ENCODE results near the gene RHOG.

Gene RHOG

DNA sequence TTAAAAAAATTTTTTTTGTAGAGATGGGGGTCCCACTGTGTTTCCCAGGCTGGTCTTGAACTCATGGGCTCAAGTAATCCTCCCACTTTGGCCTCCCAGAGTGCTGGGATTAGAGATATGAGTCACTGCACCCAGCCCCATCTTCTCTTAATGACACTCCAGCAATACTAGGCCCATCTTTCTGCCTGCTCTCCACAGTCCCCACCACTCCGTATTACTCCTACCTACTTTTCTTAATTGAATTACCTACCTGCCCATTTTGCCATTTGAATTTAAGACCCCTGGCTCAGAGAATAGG, 12.7 kb upstream of the RHOG start:
- Histone ChIP-seq H3K27me3 (no peaks in the 10 kb centered on the region), H3K4me1 (no peaks in the 10 kb centered on the region), H3K36me3 (no peaks in the 10 kb centered on the region), H3K4me3 (ENCODE audit: low read depth, low read length) (no peak overlapping the region), H3K9me3 (no peaks in the 10 kb centered on the region)
- TF ChIP-seq, protein P1, sequence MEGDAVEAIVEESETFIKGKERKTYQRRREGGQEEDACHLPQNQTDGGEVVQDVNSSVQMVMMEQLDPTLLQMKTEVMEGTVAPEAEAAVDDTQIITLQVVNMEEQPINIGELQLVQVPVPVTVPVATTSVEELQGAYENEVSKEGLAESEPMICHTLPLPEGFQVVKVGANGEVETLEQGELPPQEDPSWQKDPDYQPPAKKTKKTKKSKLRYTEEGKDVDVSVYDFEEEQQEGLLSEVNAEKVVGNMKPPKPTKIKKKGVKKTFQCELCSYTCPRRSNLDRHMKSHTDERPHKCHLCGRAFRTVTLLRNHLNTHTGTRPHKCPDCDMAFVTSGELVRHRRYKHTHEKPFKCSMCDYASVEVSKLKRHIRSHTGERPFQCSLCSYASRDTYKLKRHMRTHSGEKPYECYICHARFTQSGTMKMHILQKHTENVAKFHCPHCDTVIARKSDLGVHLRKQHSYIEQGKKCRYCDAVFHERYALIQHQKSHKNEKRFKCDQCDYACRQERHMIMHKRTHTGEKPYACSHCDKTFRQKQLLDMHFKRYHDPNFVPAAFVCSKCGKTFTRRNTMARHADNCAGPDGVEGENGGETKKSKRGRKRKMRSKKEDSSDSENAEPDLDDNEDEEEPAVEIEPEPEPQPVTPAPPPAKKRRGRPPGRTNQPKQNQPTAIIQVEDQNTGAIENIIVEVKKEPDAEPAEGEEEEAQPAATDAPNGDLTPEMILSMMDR (IDR thresholded peaks at IDR 0.05; ENCODE audit: low read depth, low read length): no peak
- DNase-seq: no peak

DNA sequence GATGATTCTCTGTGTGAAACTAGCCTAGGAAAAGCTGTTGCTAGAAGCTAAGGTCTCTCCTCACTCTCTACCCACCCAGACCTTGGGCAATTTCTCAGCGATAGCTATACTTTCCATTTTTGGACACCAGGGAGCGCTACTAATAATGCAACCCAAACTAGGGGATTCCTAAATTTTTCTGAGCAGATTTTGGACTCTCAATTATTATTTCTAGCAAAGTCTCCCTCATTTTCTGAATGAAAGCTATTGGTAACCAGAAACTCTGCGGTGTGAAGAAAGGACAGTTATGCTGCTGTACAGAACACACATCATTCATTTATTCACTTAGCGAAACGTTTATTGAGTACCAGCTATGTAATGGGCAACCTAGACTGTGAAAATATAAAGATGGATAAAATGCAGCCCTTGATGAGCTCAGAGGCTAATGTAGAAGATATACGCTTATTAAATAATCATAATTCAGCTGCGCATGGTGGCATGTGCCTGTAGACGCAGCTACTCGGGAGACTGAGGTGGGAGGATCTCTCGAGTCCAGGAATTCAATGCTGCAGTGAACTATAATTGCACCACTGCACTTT, 8.6 kb upstream of the RHOG start:
- peak; percentile 17 for DNase-seq
- TF ChIP-seq, protein P1 (IDR thresholded peaks at IDR 0.05; ENCODE audit: low read depth, low read length): peak; percentile 69

DNA sequence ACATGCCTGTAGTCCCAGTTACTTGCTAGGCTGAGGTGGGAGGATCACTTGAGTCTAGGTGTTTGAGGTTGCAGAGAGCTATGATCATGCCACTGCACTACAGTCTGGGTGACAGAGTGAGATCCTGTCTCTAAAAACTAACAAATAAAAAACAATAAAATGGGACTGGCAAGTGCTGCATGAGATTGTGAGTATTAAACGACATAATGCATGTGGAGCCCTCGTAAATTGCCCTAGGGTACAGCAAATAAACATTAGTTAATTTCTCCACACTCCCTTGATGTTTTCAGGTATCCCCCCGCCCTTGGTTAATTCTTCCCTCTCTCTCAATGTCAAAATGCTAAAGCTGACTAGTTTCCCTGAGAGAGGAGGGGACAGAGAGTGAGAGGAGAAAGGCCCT, 4.9 kb upstream of the RHOG start:
- TF ChIP-seq, protein P1 (IDR thresholded peaks at IDR 0.05; ENCODE audit: low read depth, low read length): no peak
- Histone ChIP-seq H3K36me3 (no peaks in the 10 kb centered on the region), H3K9me3 (no peaks in the 10 kb centered on the region), H3K4me1 (no peaks in the 10 kb centered on the region), H3K27me3 (no peaks in the 10 kb centered on the region), H3K4me3 (ENCODE audit: low read depth, low read length) (no peak overlapping the region)
- no peak for DNase-seq

More for the DNA sequence above, 8.6 kb upstream of the RHOG start:
- no peaks in the 10 kb centered on the region for H3K36me3 ChIP-seq
- H3K4me3 ChIP-seq (ENCODE audit: low read depth, low read length): no peak overlapping the region
- H3K27me3 ChIP-seq: no peaks in the 10 kb centered on the region
- no peaks in the 10 kb centered on the region for H3K9me3 ChIP-seq
- no peaks in the 10 kb centered on the region for H3K4me1 ChIP-seq

DNA sequence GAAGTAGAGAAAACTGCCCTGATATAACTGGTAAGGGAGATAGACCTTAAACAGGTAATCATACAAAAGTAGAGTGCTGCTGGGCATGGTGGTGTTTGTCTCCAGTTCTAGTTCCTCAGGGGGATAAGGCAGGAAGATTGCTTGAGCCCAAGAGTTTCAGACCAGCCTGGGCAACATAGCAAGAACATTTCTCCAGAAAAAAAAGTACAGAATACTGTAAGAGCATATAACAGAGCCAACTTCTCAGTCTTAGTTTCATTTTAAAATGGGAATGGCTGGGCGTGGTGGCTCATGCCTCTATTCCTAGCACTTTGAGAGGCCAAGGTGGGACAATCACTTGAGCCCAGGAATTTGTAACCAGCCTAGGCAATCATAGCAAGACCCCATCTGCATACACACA, 4.5 kb upstream of the RHOG start:
- TF ChIP-seq, protein P1 (IDR thresholded peaks at IDR 0.05; ENCODE audit: low read depth, low read length): no peak
- H3K36me3 ChIP-seq: no peaks in the 10 kb centered on the region
- H3K4me3 ChIP-seq (ENCODE audit: low read depth, low read length): no peak overlapping the region
- no peaks in the 10 kb centered on the region for H3K4me1 ChIP-seq
- no peak for DNase-seq
- no peaks in the 10 kb centered on the region for H3K9me3 ChIP-seq
- H3K27me3 ChIP-seq: no peaks in the 10 kb centered on the region

DNA sequence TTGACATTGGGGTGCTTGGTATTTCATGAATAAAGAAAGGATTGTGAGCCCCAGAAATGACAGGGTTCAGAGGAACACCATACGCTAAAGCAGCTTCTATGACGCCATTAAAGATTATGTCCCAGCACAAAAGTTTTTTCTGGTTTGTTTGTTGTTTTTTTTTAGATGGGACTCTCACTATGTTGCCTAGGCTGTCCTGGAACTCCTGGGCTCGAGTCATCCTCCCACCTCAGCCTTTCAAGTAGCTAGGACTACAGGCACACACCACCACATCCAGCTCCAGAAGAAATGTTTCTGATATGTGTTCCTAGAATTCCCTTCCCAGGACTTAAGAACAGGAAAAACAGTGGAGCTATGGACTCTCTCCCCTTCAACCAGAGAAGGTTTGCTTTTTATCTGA, 2.6 kb upstream of the RHOG start:
- Histone ChIP-seq H3K27me3 (no peaks in the 10 kb centered on the region), H3K36me3 (no peaks in the 10 kb centered on the region), H3K4me3 (ENCODE audit: low read depth, low read length) (no peak overlapping the region), H3K9me3 (no peaks in the 10 kb centered on the region), H3K4me1 (no peaks in the 10 kb centered on the region)
- TF ChIP-seq, protein P1 (IDR thresholded peaks at IDR 0.05; ENCODE audit: low read depth, low read length): no peak
- DNase-seq: no peak

DNA sequence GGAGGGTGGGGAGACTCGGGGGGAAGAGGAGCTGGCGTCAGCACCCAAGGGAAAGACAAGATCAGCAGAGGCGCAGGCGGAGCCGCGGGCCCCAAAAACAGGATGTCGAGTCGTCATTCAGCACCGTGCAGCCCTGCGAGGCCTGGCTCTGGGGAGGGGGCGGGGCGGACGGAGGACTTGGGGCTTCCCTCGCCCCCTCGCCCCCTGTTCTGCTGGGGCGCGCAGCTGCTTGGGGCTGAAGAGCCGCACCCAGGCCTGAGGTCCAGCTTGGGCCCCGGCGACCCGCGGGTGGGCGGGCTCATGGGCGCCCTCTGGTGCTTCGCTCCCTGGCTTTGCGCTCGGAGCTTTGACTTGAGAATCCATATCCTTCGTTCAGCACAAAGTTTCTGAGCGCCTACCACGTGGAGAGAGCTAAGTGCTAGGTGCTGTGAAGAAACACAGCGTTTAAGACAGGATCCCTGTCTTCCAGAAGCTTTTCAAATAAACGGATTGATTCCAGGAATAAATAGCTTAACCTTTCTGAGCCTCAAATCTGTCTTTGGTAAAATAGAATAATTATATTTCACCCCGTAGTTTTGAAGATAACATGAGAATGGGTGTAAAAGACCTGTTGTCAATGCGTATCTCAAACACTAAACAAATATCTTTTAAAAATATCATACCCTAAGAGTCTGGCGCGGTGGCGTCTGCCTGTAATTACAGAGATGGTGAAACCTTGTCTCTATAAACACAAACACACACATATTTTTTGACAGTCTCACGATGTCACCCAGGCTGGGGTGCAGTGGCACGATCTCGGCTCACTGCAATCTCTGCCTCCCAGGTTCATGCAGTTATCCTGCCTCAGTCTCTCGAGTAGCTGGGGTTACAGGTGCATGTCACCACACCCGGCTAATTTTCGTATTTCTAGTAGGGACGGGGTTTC, 929 bp upstream of the RHOG start:
- DNase-seq: peak; percentile 80
- no peaks in the 10 kb centered on the region for H3K27me3 ChIP-seq
- no peaks in the 10 kb centered on the region for H3K4me1 ChIP-seq
- H3K9me3 ChIP-seq: no peaks in the 10 kb centered on the region
- H3K4me3 ChIP-seq (ENCODE audit: low read depth, low read length): peak overlapping the region; percentile 65
- TF ChIP-seq, protein P1 (IDR thresholded peaks at IDR 0.05; ENCODE audit: low read depth, low read length): peak; percentile 57
- no peaks in the 10 kb centered on the region for H3K36me3 ChIP-seq

Measured in BE2C (cell line).